HG03520 (cell line): ENCODE measurements around the gene DYNLT3.

Experiments
- ATAC-seq: cut with Tn5 transposase; IDR thresholded peaks from one replicate; pipeline ENCODE4 v1.9.1; 2021; ENCODE audit warnings: mild to moderate bottlenecking, moderate library complexity; ENCODE audit not compliant: unreplicated experiment

Gene DYNLT3

GRCh38 chrX:37846141-37846540 is 1.2 kb downstream of the DYNLT3 start:
- ATAC-seq = no peak

GRCh38 chrX:37844622-37845021 is 2.7 kb downstream of the DYNLT3 start:
- ATAC-seq = no peak

GRCh38 chrX:37840931-37841330 is 6.4 kb downstream of the DYNLT3 start:
- no peak for ATAC-seq

GRCh38 chrX:37834937-37835336 is 12.4 kb downstream of the DYNLT3 start:
- no peak for ATAC-seq

GRCh38 chrX:37830371-37830770 is 17.0 kb downstream of the DYNLT3 start:
- no peak for ATAC-seq

GRCh38 chrX:37829721-37830120 is 17.6 kb downstream of the DYNLT3 start:
- no peak for ATAC-seq

- ATAC-seq = peak; percentile 57
These were observed 22.0 kb downstream of the DYNLT3 start for GRCh38 chrX:37825215-37825842.

GRCh38 chrX:37824491-37825214 is 22.7 kb downstream of the DYNLT3 start:
- ATAC-seq = no peak

- ATAC-seq = no peak
These were observed 26.7 kb downstream of the DYNLT3 start for GRCh38 chrX:37820646-37821045.

- peak; percentile 45 for ATAC-seq
These were observed 29.3 kb downstream of the DYNLT3 start for GRCh38 chrX:37818031-37818430.

GRCh38 chrX:37817579-37817978 is 29.8 kb downstream of the DYNLT3 start:
- ATAC-seq = peak; percentile 40

- no peak for ATAC-seq
These were observed 30.2 kb downstream of the DYNLT3 start for GRCh38 chrX:37817176-37817575.

- ATAC-seq = no peak
These were observed 30.6 kb downstream of the DYNLT3 start for GRCh38 chrX:37816766-37817165.

- ATAC-seq = no peak
These were observed 32.0 kb downstream of the DYNLT3 start for GRCh38 chrX:37815366-37815765.

GRCh38 chrX:37813570-37813969 is 33.8 kb downstream of the DYNLT3 start:
- no peak for ATAC-seq

- ATAC-seq = no peak
These were observed 35.3 kb downstream of the DYNLT3 start for GRCh38 chrX:37812110-37812509.

- peak; percentile 43 for ATAC-seq
These were observed 37.4 kb downstream of the DYNLT3 start for GRCh38 chrX:37809970-37810369.

GRCh38 chrX:37803057-37803456 is 44.3 kb downstream of the DYNLT3 start:
- no peak for ATAC-seq

GRCh38 chrX:37802028-37802427 is 45.3 kb downstream of the DYNLT3 start:
- ATAC-seq = no peak

GRCh38 chrX:37800717-37801116 is 46.7 kb downstream of the DYNLT3 start:
- ATAC-seq = no peak

- ATAC-seq = no peak
These were observed 47.4 kb downstream of the DYNLT3 start for GRCh38 chrX:37799936-37800335.

GRCh38 chrX:37796805-37797204 is 50.6 kb downstream of the DYNLT3 start:
- no peak for ATAC-seq

GRCh38 chrX:37796310-37796709 is 51.1 kb downstream of the DYNLT3 start:
- ATAC-seq = no peak
